HL-60 (cell line): ENCODE results near the gene PIP5K1A.
"Not testable (repeated sequence)": the region's sequence is repeated elsewhere in the genome, so short reads cannot be mapped to it uniquely, and the experiment has no call there.

ENCODE experiments used
- DNase-seq, 2 experiments: peaks; one replicate each; pipeline ENCODE4 v3.0.0-alpha.2; 2010 to 2020; ENCODE audit warnings: low read depth in 1 of 2, low spot score in 1 of 2
- H3K27ac ChIP-seq: fragments of 250-450 bp; sonication (Bioruptor Pico); replicated peaks from 2 replicates; pipeline ENCODE4 v1.5.1; 2020; ENCODE audit warnings: mild to moderate bottlenecking, moderate library complexity
- H3K27me3 ChIP-seq: fragments of 250-450 bp; sonication (Bioruptor Pico); 2 replicates; pipeline ENCODE4 v1.5.1; 2021; ENCODE audit warnings: mild to moderate bottlenecking, moderate library complexity; ENCODE audit not compliant: insufficient read depth, poor library complexity, severe bottlenecking
- H3K4me3 ChIP-seq: replicated peaks from 2 replicates; pipeline ENCODE4 v1.5.1; 2011; ENCODE audit warnings: mild to moderate bottlenecking, control low read depth, low read length; ENCODE audit not compliant: insufficient read depth
- CTCF ChIP-seq: IDR thresholded peaks from one replicate; pipeline ENCODE4 v1.5.1; 2011; ENCODE audit warnings: low read length, control low read depth, inconsistent platforms; ENCODE audit not compliant: insufficient read depth
- GABPA ChIP-seq: IDR thresholded peaks from 2 replicates; pipeline ENCODE4 v1.6.1; 2012; ENCODE audit warnings: low read depth
- POLR2AphosphoS5 ChIP-seq: IDR thresholded peaks from 2 replicates; pipeline ENCODE4 v1.6.1; 2012; ENCODE audit warnings: low read depth
- REST ChIP-seq: IDR thresholded peaks from 2 replicates; pipeline ENCODE4 v1.6.1; 2012; ENCODE audit warnings: low read depth; ENCODE audit not compliant: insufficient replicate concordance
- SPI1 ChIP-seq: IDR thresholded peaks from 2 replicates; pipeline ENCODE4 v1.6.1; 2012; ENCODE audit warnings: low read depth, mild to moderate bottlenecking, borderline replicate concordance

Gene PIP5K1A

GRCh38 chr1:151187205-151187604, 11.1 kb upstream of the PIP5K1A start:
- no peak for DNase-seq
- Histone ChIP-seq H3K27ac (no peak overlapping the region), H3K4me3 (no peak overlapping the region), H3K27me3 (no peaks in the 10 kb centered on the region)
- TF ChIP-seq REST: no peak
- TF ChIP-seq POLR2AphosphoS5: no peak
- no peak for TF ChIP-seq CTCF
- TF ChIP-seq SPI1: no peak
- TF ChIP-seq GABPA: no peak

GRCh38 chr1:151188667-151189066, 9.7 kb upstream of the PIP5K1A start:
- not testable (repeated sequence) for H3K27ac ChIP-seq, H3K27me3 ChIP-seq, DNase-seq
- peak overlapping the region; percentile 79 for H3K4me3 ChIP-seq

- peak within 1 kb of the TSS; percentile 79 for H3K4me3 ChIP-seq
- DNase-seq: peak; percentile 77 to 92
- TF ChIP-seq POLR2AphosphoS5 (peak; percentile 94), GABPA (peak; percentile 72), CTCF (no peak), REST (peak; percentile 48), SPI1 (peak; percentile 63; the same call in 1 of the 2 replicates)
- H3K27ac ChIP-seq: peak within 1 kb of the TSS; percentile 94
- no peaks in the 10 kb centered on the region for H3K27me3 ChIP-seq
Measured at GRCh38 chr1:151189637-151190445, 8.5 kb upstream of the PIP5K1A start, which contains the start of gene VPS72. VPS72 (minus strand) TSS chr1:151190197; CDS start chr1:151190121, 76 bp downstream.

GRCh38 chr1:151192047-151192446, 6.3 kb upstream of the PIP5K1A start:
- no peak overlapping the region for H3K27ac ChIP-seq
- TF ChIP-seq SPI1 (no peak), GABPA (no peak), POLR2AphosphoS5 (no peak), CTCF (no peak), REST (no peak)
- H3K27me3 ChIP-seq: no peaks in the 10 kb centered on the region
- no peak overlapping the region for H3K4me3 ChIP-seq
- DNase-seq: no peak
